ENCODE results near the gene YWHAQ.

YWHAQ gene

GRCh38 chr2:9664365-9664764, 33.6 kb upstream of the YWHAQ start:
- no peak for TF ChIP-seq ZNF8 (CRISPR knock-in tag; IDR thresholded peaks at IDR 0.05)
- ATAC-seq, result no peak

GRCh38 chr2:9663008-9663879, 32.4 kb upstream of the YWHAQ start:
- ATAC-seq, result no peak
- TF ChIP-seq ZFP3 (CRISPR knock-in tag; IDR thresholded peaks at IDR 0.05) (no peak), PPARA (CRISPR knock-in tag; IDR thresholded peaks at IDR 0.05; ENCODE audit: borderline replicate concordance) (no peak), TOX (CRISPR knock-in tag; IDR thresholded peaks at IDR 0.05; ENCODE audit: borderline replicate concordance) (no peak), BACH2 (CRISPR knock-in tag; IDR thresholded peaks at IDR 0.05; ENCODE audit: borderline replicate concordance) (no peak), ZFP30 (CRISPR knock-in tag; IDR thresholded peaks at IDR 0.05) (no peak), TCF4 (CRISPR knock-in tag; IDR thresholded peaks at IDR 0.05; ENCODE audit: borderline replicate concordance) (no peak), ZNF8 (CRISPR knock-in tag; IDR thresholded peaks at IDR 0.05) (no peak), ZC3H10 (CRISPR knock-in tag; IDR thresholded peaks at IDR 0.05) (no peak), ZNF70 (CRISPR knock-in tag; IDR thresholded peaks at IDR 0.05) (no peak), CREB5 (CRISPR knock-in tag; IDR thresholded peaks at IDR 0.05; ENCODE audit: low read depth) (no peak), ARNTL (CRISPR knock-in tag; IDR thresholded peaks at IDR 0.05; ENCODE audit: borderline replicate concordance, low read depth) (no peak)
- TF ChIP-seq, protein P1, sequence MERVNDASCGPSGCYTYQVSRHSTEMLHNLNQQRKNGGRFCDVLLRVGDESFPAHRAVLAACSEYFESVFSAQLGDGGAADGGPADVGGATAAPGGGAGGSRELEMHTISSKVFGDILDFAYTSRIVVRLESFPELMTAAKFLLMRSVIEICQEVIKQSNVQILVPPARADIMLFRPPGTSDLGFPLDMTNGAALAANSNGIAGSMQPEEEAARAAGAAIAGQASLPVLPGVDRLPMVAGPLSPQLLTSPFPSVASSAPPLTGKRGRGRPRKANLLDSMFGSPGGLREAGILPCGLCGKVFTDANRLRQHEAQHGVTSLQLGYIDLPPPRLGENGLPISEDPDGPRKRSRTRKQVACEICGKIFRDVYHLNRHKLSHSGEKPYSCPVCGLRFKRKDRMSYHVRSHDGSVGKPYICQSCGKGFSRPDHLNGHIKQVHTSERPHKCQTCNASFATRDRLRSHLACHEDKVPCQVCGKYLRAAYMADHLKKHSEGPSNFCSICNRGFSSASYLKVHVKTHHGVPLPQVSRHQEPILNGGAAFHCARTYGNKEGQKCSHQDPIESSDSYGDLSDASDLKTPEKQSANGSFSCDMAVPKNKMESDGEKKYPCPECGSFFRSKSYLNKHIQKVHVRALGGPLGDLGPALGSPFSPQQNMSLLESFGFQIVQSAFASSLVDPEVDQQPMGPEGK (CRISPR knock-in tag; IDR thresholded peaks at IDR 0.05; ENCODE audit: borderline replicate concordance), result no peak

DNA sequence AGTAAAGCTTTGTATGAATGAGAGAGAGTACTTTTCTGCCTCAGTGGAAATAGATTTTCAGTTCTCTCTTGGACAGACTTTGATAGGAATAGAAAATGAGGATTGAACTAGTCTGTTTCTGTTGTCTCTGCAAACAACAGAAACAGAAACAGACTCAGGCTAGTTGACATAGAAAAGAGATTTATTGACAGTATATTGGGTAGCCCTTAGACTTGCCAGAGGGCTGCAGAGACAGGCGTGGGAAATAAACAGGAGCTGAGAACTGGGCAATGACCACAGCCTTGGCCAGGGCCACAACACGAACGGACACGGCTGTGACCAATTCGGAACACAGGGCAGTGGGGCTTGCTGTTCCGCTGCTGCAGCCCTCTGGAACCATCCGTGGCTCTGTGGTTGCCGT, 30.5 kb upstream of the YWHAQ start:
- ATAC-seq, result no peak
- TF ChIP-seq, protein P2, sequence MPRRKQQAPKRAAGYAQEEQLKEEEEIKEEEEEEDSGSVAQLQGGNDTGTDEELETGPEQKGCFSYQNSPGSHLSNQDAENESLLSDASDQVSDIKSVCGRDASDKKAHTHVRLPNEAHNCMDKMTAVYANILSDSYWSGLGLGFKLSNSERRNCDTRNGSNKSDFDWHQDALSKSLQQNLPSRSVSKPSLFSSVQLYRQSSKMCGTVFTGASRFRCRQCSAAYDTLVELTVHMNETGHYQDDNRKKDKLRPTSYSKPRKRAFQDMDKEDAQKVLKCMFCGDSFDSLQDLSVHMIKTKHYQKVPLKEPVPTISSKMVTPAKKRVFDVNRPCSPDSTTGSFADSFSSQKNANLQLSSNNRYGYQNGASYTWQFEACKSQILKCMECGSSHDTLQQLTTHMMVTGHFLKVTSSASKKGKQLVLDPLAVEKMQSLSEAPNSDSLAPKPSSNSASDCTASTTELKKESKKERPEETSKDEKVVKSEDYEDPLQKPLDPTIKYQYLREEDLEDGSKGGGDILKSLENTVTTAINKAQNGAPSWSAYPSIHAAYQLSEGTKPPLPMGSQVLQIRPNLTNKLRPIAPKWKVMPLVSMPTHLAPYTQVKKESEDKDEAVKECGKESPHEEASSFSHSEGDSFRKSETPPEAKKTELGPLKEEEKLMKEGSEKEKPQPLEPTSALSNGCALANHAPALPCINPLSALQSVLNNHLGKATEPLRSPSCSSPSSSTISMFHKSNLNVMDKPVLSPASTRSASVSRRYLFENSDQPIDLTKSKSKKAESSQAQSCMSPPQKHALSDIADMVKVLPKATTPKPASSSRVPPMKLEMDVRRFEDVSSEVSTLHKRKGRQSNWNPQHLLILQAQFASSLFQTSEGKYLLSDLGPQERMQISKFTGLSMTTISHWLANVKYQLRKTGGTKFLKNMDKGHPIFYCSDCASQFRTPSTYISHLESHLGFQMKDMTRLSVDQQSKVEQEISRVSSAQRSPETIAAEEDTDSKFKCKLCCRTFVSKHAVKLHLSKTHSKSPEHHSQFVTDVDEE (CRISPR knock-in tag; IDR thresholded peaks at IDR 0.05), result no peak
- no peak for TF ChIP-seq ZFP30 (CRISPR knock-in tag; IDR thresholded peaks at IDR 0.05)
- TF ChIP-seq CSDC2 (CRISPR knock-in tag; IDR thresholded peaks at IDR 0.05), result no peak
- TF ChIP-seq TCF4 (CRISPR knock-in tag; IDR thresholded peaks at IDR 0.05; ENCODE audit: borderline replicate concordance), result no peak
- TF ChIP-seq CSRNP3 (CRISPR knock-in tag; IDR thresholded peaks at IDR 0.05), result no peak
- TF ChIP-seq ZNF70 (CRISPR knock-in tag; IDR thresholded peaks at IDR 0.05), result no peak
- TF ChIP-seq CREB5 (CRISPR knock-in tag; IDR thresholded peaks at IDR 0.05; ENCODE audit: low read depth), result no peak
- no peak for TF ChIP-seq ISL1 (CRISPR knock-in tag; IDR thresholded peaks at IDR 0.05)
- TF ChIP-seq ESRRG (CRISPR knock-in tag; IDR thresholded peaks at IDR 0.05), result no peak
- TF ChIP-seq, protein P1 (CRISPR knock-in tag; IDR thresholded peaks at IDR 0.05; ENCODE audit: borderline replicate concordance), result no peak
- TF ChIP-seq ARNTL (CRISPR knock-in tag; IDR thresholded peaks at IDR 0.05; ENCODE audit: borderline replicate concordance, low read depth), result no peak
- TF ChIP-seq BACH2 (CRISPR knock-in tag; IDR thresholded peaks at IDR 0.05; ENCODE audit: borderline replicate concordance), result no peak
- TF ChIP-seq PPARA (CRISPR knock-in tag; IDR thresholded peaks at IDR 0.05; ENCODE audit: borderline replicate concordance), result no peak

Measured in SK-N-SH treated with all-trans-retinoic acid at 6 μM for 48 hours (cell line).